ENCODE results near the gene GRIK4.

The GRIK4 gene

DNA sequence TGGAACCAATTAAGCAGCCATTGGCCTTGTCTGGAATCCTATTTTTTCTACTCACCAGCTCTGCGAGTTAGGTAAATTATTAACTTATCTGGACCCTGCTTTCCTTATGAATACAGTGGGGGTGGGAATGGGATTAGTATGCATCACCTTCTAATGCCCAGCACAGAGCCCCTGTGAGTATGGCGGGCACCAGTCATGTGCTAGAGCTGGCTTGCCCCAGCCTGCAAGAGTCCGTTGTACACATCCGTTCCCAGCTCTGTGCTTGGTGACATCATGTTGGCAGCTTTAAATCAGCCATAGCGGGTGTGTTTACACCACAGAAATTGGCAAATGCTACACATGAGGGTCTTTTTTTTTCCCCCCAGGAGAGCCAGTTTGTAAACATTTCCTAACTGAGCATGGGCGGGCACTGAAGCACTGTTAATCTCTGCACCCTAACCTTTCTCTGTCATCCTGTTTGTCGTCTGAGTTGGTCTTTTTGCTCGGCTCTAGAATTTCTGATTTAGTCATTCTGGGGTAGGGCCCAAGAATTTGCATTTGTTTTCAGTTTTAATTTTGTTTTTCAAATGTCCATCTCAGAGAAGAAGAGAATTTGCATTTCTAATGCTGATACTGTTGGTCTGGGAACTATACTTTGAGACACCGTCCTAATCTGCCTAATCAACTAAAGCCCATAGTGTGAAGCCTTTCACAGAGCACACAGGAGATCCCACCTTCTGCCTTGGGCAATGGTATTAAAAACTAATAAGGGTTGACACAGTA, 382.1 kb downstream of the GRIK4 start:
- H3K4me2 ChIP-seq: no peak overlapping the region
- no peaks in the 10 kb centered on the region for H3K27me3 ChIP-seq (ENCODE audit: insufficient read depth, low read depth)
- H3K79me2 ChIP-seq (ENCODE audit: insufficient read depth, low read depth): no peaks in the 10 kb centered on the region
- no peak overlapping the region for H2AFZ ChIP-seq (ENCODE audit: low read depth)
- no peak overlapping the region for H3K4me3 ChIP-seq (IDR thresholded peaks at IDR 0.05; ENCODE audit: insufficient read depth, low read depth, low read length)
- no peak overlapping the region for H3K9ac ChIP-seq
- H4K20me1 ChIP-seq (ENCODE audit: insufficient read depth): no peaks in the 10 kb centered on the region
- no peaks in the 10 kb centered on the region for H3K4me1 ChIP-seq (ENCODE audit: low read depth, poor library complexity, severe bottlenecking)
- no peaks in the 10 kb centered on the region for H3K36me3 ChIP-seq (ENCODE audit: insufficient read depth)
- H3K27ac ChIP-seq: no peak overlapping the region
- TF ChIP-seq, protein P1, sequence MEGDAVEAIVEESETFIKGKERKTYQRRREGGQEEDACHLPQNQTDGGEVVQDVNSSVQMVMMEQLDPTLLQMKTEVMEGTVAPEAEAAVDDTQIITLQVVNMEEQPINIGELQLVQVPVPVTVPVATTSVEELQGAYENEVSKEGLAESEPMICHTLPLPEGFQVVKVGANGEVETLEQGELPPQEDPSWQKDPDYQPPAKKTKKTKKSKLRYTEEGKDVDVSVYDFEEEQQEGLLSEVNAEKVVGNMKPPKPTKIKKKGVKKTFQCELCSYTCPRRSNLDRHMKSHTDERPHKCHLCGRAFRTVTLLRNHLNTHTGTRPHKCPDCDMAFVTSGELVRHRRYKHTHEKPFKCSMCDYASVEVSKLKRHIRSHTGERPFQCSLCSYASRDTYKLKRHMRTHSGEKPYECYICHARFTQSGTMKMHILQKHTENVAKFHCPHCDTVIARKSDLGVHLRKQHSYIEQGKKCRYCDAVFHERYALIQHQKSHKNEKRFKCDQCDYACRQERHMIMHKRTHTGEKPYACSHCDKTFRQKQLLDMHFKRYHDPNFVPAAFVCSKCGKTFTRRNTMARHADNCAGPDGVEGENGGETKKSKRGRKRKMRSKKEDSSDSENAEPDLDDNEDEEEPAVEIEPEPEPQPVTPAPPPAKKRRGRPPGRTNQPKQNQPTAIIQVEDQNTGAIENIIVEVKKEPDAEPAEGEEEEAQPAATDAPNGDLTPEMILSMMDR (conservative IDR thresholded peaks at IDR 0.05; ENCODE audit: low read depth, low read length): no peak

DNA sequence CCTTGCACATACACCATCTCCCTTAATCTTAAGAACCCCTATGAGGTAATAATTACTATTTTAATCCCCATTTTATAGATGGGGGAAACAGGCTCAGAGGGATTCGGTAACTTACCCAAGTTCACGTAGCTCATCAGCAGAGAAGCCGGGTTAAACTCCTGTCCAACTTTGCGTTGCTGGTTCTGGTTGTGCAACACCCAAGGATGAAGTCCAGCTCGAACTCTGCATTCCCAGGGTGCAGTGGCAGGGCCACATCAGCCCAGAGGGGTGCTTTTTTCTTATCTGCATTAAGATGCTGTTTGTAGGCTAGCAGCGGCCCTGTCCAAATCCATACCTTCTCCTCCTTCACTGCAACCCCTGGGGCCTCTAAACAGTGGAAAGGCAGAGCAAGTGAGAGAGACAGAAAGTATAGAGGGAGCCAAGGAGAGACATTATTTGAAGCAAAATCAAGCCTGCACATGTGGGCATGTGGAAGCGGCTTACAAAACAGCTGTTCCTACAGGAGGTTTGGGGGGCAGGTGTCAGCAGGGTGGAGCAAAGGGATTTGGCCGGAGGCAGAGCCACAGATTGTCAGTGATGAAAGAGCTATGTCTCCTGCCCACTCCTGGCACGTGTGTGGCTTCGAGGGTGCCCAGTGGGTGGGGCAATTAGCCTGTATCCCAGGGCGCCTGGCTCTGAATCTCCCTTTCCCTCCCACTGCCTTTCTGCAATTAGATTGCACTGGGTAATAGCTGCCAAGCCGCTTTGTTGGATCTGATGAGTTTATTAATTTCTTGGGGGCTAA, 382.8 kb downstream of the GRIK4 start:
- Histone ChIP-seq H3K4me1 (ENCODE audit: low read depth, poor library complexity, severe bottlenecking) (no peaks in the 10 kb centered on the region), H3K27me3 (ENCODE audit: insufficient read depth, low read depth) (no peaks in the 10 kb centered on the region), H3K79me2 (ENCODE audit: insufficient read depth, low read depth) (no peaks in the 10 kb centered on the region), H3K9ac (no peak overlapping the region), H3K4me3 (IDR thresholded peaks at IDR 0.05; ENCODE audit: insufficient read depth, low read depth, low read length) (no peak overlapping the region), H3K27ac (no peak overlapping the region), H3K36me3 (ENCODE audit: insufficient read depth) (no peaks in the 10 kb centered on the region), H2AFZ (ENCODE audit: low read depth) (no peak overlapping the region), H4K20me1 (ENCODE audit: insufficient read depth) (no peaks in the 10 kb centered on the region), H3K4me2 (no peak overlapping the region)
- TF ChIP-seq, protein P1 (conservative IDR thresholded peaks at IDR 0.05; ENCODE audit: low read depth, low read length): no peak

DNA sequence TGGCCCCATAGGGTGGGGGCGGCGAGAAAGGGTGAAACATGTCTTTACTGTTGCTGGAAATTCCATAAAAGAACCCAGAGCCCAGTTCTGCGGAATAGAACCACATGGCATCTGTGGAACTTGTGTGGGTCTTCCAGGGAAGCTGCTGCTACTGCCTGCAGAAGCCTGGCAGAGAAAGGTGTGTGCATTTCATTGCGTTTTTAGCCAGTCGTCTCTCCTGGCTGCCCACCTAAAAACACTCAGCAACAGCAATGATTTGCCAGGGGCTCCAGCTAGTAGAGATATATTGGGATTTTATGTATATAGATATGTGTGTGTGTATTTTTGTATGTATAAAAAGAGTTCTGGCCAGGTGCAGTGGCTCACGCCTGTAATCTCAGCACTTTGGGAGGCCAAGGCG, 385.1 kb downstream of the GRIK4 start:
- Histone ChIP-seq H3K36me3 (ENCODE audit: insufficient read depth) (no peaks in the 10 kb centered on the region), H3K27me3 (ENCODE audit: insufficient read depth, low read depth) (no peaks in the 10 kb centered on the region), H3K79me2 (ENCODE audit: insufficient read depth, low read depth) (no peaks in the 10 kb centered on the region), H3K9ac (no peak overlapping the region), H2AFZ (ENCODE audit: low read depth) (no peak overlapping the region), H3K27ac (no peak overlapping the region), H3K4me3 (IDR thresholded peaks at IDR 0.05; ENCODE audit: insufficient read depth, low read depth, low read length) (no peak overlapping the region), H4K20me1 (ENCODE audit: insufficient read depth) (no peaks in the 10 kb centered on the region), H3K4me2 (no peak overlapping the region), H3K4me1 (ENCODE audit: low read depth, poor library complexity, severe bottlenecking) (no peaks in the 10 kb centered on the region)
- TF ChIP-seq, protein P1 (conservative IDR thresholded peaks at IDR 0.05; ENCODE audit: low read depth, low read length): no peak

DNA sequence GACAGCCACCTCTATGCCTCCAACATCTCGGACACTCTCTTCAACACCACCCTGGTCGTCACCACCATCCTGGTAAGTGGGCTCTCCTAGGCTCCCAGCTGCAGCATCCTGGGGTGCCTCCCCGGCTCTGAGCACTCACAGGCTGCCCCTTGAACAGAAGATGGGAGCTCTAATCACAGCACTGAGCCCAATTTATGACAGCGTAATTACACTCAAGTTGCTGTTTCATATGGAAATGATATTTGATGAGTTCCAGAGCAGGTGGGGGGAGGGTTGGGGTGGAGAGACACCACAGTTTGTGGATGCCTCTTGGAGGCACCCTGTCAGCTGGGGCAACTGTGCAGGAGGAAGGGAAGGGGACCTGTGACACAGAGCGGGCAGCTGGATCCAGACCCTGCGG, 387.0 kb downstream of the GRIK4 start:
- no peaks in the 10 kb centered on the region for H3K27me3 ChIP-seq (ENCODE audit: insufficient read depth, low read depth)
- no peak overlapping the region for H3K4me3 ChIP-seq (IDR thresholded peaks at IDR 0.05; ENCODE audit: insufficient read depth, low read depth, low read length)
- no peaks in the 10 kb centered on the region for H3K36me3 ChIP-seq (ENCODE audit: insufficient read depth)
- no peaks in the 10 kb centered on the region for H4K20me1 ChIP-seq (ENCODE audit: insufficient read depth)
- TF ChIP-seq, protein P1 (conservative IDR thresholded peaks at IDR 0.05; ENCODE audit: low read depth, low read length): no peak
- H3K27ac ChIP-seq: no peak overlapping the region
- no peaks in the 10 kb centered on the region for H3K79me2 ChIP-seq (ENCODE audit: insufficient read depth, low read depth)
- H3K4me1 ChIP-seq (ENCODE audit: low read depth, poor library complexity, severe bottlenecking): no peaks in the 10 kb centered on the region
- H2AFZ ChIP-seq (ENCODE audit: low read depth): no peak overlapping the region
- no peak overlapping the region for H3K4me2 ChIP-seq
- no peak overlapping the region for H3K9ac ChIP-seq
